DND-41 (cell line): ENCODE measurements around the gene CEP170B.

ENCODE experiments used
- EZH2 ChIP-seq: IDR thresholded peaks from 3 replicates; pipeline ENCODE4 v1.6.1; 2012; ENCODE audit warnings: borderline replicate concordance, low read depth, mild to moderate bottlenecking, moderate library complexity, low read length, inconsistent platforms; ENCODE audit not compliant: severe bottlenecking
- TF ChIP-seq, protein P1 (sequence below): IDR thresholded peaks from 2 replicates; pipeline ENCODE4 v1.5.1; 2012; ENCODE audit warnings: borderline replicate concordance, low read length, moderate library complexity, mild to moderate bottlenecking; ENCODE audit not compliant: poor library complexity, severe bottlenecking; ENCODE audit errors: extremely low read depth

DNA sequence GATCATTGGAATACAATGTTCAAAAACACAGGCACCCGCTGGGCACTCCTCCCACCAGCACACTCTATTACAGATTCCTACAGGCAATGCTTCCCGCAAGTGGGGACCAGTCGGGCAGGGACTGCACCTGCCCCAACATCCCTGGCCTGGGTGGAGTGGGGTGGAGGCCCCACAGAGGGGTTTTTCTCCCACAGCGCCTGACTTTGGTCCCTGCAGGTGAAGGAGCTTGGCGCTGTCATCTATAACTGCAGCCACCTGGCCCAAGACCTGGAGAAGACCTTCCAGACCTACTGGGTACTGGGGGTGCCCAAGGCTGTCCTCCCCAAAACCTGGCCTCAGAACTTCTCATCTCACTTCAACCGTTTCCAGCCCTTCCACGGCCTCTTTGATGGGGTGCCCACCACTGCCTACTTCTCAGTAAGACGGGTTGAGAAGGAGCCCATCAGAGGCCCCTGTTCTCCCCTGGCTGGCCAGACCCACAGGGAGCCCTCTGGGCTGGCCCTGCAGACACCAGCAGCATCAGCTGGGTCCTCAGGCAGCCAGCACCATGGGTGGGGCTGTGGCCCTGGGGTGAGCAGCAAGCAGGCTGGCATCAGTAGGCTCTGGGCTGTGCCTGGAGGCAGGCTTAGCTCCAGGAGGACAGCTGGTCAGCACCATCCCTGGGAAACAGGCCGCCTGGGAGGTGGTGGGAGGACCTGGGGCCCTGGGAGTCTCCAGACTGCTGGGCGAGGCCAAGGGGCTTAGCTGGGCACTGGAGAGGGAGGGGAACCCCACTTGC is 65.6 kb downstream of the CEP170B start:
- TF ChIP-seq, protein P1, sequence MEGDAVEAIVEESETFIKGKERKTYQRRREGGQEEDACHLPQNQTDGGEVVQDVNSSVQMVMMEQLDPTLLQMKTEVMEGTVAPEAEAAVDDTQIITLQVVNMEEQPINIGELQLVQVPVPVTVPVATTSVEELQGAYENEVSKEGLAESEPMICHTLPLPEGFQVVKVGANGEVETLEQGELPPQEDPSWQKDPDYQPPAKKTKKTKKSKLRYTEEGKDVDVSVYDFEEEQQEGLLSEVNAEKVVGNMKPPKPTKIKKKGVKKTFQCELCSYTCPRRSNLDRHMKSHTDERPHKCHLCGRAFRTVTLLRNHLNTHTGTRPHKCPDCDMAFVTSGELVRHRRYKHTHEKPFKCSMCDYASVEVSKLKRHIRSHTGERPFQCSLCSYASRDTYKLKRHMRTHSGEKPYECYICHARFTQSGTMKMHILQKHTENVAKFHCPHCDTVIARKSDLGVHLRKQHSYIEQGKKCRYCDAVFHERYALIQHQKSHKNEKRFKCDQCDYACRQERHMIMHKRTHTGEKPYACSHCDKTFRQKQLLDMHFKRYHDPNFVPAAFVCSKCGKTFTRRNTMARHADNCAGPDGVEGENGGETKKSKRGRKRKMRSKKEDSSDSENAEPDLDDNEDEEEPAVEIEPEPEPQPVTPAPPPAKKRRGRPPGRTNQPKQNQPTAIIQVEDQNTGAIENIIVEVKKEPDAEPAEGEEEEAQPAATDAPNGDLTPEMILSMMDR: no peak
- TF ChIP-seq EZH2: no peak
